NCI-H510A treated with DMSO at 0.1 percent for 48 hours (cell line): ENCODE results near the gene CHEK2.
"Not testable (repeated sequence)": the region's sequence is repeated elsewhere in the genome, so short reads cannot be mapped to it uniquely, and the experiment has no call there.

ENCODE experiments used
- DNase-seq: peaks from one replicate; lab custom pipeline; 2025; lab: John Stamatoyannopoulos, UW

The CHEK2 gene

DNA sequence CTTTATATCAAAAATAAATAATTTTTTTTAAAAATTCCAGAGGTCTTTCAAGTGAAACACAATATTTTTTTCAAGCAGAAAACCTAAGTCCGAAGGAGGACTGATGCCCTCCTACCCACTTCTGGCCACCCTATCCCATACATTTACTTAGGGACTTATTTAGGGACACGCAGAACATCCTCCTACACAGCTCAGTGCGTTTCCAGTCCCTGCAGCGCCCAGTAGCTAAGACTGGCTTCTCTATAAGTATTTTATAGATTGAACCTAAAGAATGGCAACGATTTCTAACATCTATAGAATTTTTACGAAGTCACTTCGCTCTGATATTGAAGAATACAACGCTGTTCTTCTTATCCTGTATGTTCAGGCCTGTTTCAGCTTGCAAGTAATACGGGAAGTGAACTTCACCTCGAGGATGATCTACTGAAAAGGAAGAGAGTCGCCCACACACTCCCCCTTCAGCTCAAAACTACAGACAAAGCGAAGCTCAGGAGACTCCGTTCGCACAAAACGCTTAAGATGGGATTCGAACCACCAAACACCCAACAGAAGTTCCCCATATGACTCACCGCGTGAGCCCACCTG is 328 bp downstream of the CHEK2 start:
- no peak for DNase-seq

- DNase-seq, result not testable (repeated sequence)
Observed at GRCh38 chr22:28738876-28739275, 2.7 kb downstream of the CHEK2 start.

- no peak for DNase-seq
Observed at GRCh38 chr22:28737701-28738100, 3.9 kb downstream of the CHEK2 start.

DNA sequence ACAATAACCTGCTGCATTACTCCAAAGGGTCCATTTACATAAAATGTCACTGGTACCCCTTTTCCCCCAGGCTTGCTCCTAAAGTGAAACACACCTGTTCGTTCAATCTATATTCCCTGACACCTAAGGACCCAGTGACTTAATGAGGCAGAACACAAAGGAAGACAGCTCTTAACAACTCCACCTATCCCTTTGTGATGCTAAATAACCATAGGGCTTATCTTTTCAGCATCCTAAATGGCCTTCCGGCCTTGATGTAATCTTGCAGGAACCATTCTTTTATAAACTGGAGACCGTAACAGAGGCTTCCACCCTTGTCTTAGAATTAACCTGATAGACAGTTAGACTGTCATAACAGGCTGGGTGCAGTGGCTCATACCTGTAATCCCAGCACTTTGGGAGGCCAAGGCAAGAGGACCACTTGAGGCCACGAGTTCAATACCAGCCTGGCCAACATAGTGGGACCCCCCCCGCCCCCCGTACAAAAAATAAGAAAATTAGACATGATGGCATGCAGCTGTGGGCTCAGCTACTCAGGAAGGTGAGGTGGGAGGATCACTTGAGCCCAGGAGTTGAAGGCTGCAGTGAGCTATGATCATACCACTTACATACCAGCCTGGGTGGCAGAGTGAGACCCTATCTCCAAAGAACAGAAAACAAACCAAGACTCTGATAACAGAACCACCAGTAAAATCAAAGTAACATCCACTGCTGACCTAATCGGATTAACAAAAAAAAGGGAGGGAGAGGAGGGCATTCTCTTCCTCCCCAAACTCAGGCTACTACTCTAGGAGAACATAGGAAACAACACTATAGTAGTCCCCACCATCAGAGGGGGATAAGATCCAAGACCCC is 5.1 kb downstream of the CHEK2 start:
- DNase-seq, result peak; percentile 17

- DNase-seq, result no peak
Observed at GRCh38 chr22:28734393-28734792, 7.2 kb downstream of the CHEK2 start.

DNA sequence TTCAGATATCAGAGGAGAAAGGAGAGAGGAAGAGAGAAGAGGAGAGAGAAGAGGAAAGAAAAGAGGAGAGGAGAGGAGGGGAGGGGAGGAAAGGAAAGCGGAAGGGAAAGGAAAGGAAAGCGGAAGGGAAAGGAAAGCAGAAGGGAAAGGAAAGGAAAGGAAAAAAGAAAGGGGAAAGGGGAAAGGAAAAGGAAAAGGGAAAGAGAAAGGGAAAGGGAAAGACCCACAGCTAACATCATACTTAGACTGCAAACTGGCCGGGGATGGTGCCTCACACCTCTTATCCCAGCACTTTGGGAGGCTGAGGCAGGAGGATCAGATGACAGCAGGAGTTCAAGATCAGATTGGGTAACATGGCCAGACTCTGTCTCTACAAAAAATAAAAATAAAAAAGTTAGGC is 11.4 kb downstream of the CHEK2 start:
- DNase-seq, result no peak

DNA sequence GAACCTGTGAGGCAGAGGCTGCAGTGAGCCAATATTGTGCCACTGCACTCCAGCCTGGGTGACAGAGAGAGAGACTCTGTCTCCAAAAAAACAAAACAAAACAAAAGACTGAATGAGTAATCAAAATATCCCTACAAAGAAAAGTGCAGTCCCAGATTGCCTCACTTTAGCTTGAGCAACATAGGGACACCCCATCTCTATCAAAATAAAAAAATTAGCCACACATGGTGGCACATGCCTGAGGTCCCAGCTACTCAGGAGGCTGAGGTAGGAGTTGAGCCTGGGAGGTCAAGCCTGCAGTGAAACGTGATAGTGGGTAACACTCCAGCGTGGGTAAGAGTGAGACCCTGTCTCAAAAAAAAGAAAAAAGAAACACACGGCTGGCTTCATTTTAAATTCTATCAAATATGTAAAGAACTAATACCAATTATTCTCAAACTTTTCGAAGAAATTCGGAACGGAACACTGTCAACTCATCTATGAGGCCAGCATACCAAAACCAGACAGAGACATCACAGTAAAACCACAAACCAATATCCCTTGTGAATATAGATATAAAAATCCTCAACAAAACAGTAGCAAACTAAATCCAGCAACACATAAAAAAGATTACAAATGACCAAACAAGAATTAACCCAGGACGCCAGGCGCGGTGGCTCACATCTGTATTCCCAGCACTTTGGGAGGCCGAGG is 12.9 kb downstream of the CHEK2 start:
- no peak for DNase-seq

DNA sequence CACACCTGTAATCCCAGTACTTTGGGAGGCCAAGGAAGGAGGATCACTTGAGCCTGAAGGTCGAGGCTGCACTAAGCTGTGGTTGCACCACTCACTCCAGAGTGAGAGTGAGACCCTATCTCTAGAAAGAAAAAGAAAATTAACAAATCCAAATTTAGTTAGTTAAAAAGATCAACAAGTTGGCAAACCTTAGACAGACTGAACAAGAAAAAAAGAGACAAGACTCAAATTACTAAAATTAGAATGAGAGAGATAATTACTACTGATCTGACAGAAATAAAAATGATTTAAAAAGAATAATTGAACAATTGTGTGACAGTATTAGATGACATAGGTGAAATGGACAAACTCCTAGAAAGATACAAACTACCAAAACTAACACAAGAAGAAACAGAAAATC is 13.6 kb downstream of the CHEK2 start:
- no peak for DNase-seq

GRCh38 chr22:28718044-28718443 is 23.6 kb downstream of the CHEK2 start:
- no peak for DNase-seq

DNA sequence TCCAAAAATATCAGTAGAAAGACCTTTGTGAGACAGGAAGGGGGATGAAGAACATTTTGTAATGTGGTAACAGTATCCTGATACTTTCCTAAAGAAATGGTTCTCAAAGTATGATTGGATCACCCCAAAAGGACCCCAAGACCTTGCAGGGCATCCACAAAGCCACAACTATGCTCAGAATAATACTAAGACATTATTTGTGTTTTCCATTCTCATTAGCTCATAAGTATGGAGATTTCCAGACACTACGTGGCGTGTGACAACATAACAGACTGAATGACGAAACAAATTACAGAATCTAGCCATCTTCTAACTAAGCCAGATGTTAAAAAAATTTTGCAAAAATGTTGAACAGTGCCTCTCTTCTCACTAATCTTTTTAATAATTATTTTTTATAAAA is 24.9 kb downstream of the CHEK2 start:
- DNase-seq, result no peak

DNA sequence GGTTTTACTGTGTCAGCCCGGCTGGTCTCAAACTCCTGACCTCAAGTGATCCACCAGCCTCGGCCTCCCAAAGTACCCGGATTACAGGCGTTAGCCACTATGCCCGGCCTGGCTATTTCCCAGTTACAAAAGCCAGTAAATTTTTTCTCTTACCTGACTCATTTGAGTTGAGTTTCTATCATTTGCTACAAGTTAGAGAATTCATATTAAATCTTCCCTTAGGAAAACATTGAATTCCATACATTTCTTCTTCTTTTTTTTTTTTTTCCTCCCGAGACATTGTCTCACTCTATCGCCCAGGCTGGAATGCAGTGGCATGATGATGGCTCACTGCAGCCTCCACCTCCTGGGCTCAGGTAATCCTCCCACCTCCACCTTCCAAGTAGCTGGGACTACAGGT is 26.0 kb downstream of the CHEK2 start:
- DNase-seq, result no peak

GRCh38 chr22:28714043-28714628 is 27.5 kb downstream of the CHEK2 start:
- no peak for DNase-seq

DNA sequence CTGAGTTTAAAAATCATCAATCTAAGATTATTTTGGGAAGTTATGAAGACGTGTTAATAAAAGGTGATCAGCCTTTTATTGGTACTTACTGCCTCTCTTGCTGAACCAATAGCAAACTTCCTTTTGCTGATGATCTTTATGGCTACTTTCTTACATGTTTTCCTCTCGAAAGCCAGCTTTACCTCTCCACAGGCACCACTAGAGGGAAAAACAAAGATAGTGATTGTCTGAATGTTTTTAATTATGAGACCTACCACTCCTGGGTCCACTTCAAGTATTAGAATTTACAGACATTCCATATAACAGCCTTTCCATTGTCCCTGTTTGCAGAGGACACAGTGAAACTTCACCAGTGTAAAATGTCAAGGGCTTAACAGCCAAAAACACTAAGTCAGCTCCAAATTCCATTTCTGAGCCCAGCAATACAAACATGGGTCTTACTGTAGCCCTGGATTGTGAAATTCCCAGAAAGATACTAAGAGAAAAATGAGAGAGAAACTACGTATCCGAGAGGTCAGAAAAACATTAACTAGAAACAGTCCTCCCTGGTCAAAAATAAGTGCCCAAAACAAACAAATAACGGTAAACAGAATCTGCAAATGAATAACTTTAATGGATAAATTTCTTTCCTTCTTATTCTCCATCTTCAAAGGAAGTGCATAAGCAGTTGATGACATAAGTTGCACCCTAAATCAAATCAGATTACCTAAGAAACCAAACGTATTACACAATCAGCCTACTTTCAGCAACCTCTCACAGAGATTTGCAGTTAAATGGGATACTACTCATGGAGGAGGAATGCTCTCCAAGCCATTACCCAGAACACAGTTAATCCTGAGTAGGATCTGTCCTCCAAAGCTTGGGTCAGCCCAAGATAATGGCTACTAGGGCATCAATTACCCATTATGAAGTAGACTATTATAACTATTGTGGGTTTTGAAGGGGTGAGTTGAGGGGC is 29.5 kb downstream of the CHEK2 start:
- DNase-seq, result no peak

DNA sequence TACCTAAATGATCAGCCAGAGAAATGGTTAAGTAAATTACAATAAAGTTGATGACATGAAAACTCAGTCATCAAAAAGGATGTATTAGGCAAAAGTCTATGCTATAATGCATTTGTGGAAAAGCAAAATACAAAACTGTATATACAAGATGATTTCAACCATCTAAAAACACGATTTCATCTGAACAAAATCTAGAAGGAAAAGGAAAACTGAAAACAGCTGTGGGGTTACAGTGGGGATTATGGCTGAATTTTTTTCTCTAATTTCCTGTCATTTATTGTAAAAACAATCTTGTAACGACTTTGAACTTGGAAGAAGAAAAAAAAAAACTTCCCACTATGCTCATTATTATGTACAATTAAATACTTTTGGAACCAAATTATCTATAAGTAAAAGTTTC is 30.3 kb downstream of the CHEK2 start:
- DNase-seq, result no peak

DNA sequence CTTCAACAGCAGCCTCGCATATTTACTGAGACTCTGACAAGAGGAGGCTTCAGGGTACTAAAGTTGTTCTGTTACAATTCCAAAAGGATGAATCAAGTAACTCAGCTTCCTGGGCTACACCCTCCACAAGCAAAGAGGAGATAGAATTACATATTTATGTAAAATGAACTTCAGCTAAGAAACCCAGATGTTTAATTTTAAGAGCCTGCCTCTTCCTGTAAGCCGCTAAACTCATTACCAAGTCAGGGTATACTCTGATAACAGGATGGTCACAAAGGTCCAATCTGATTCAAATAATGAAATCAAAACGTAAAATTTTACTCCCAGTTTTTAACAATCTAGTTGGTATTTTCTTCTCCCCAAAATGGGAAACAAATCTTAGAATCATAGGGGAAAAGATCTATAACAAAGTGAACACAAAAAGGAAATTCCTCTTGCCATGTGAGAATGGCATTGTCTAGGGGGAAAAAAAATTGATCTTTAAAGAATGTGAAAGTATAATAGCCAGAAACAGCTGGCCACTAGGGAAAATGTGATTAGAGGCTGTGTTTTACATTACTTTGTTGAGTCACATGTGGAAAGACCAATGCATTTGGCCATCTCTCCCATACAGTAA is 30.9 kb downstream of the CHEK2 start:
- no peak for DNase-seq

DNA sequence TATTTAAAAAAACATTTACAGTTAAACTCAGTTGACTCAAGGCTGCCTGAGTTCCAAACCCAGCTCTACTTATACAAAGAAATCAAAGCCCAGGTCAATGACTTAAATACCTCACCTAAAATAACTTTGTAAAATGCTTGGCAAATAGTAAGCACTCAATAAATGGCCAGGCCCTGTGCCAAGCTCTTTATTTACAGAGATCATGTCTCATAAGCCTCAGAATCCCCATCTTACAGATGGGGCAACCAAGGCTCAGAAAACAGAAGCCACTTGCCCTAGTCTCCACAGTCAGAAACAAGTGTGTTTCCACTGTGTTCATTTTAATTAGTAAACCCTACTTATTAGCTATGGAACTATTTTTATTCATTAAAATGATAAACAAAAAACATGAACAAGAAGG is 31.5 kb downstream of the CHEK2 start:
- DNase-seq, result no peak

- DNase-seq, result no peak
Observed at GRCh38 chr22:28706845-28707244, 34.8 kb downstream of the CHEK2 start.

DNA sequence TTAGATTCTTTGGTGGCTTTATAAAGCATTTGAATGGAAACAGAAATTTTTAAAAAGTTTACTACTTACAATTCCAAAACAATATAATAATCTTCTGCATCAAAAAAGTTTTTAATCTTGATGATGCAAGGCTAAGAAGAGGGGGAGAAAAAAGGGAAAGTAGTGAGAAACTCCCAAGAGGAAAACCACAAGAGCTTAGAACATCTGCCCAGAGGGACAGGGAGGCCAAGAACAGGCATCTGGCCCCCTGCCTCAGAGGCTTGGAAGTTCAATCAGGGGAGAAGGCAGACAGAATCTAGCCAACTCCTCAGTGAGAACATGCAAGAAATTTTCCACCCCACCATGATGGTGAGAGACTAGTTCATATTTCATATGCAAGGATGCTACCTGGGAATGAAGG is 38.2 kb downstream of the CHEK2 start:
- DNase-seq, result no peak

- no peak for DNase-seq
Observed at GRCh38 chr22:28702891-28703290, 38.7 kb downstream of the CHEK2 start.

GRCh38 chr22:28693041-28693760 is 48.4 kb downstream of the CHEK2 start:
- not testable (repeated sequence) for DNase-seq
